H1 (cell line): ENCODE results near the gene CSH1. TPM values are rescaled to one million over a fixed set of nuclear protein-coding genes. Genes with fewer than 3 reads are reported as not detected.

Experiments
- CTCF ChIA-PET: fragments of 300-600 bp; sonication (Branson Sonifier 250); formaldehyde crosslinking; loops from one replicate; lab custom pipeline; 2021; ENCODE audit not compliant: partially characterized antibody; lab: Charles Lee
- POLR2A ChIA-PET: fragments of 300-600 bp; sonication (Branson Sonifier 250); formaldehyde crosslinking; loops from one replicate; lab custom pipeline; 2021; ENCODE audit warnings: inconsistent platforms; ENCODE audit not compliant: partially characterized antibody; lab: Charles Lee
- DNase-seq, 2 experiments: peaks; one replicate each; pipeline versions ENCODE4 v3.0.0 to v3.0.0-alpha.2; 2010 to 2022; ENCODE audit warnings: low spot score in 2 of 2, low read depth in 1 of 2, mixed read lengths in 1 of 2
- FAIRE-seq: peaks from 2 replicates; lab custom pipeline; 2011; peaks lifted over from hg19 to GRCh38; lab: Jason Lieb, UNC
- H2AFZ ChIP-seq: 2 replicates; pipeline ENCODE4 v1.8.1; 2012; ENCODE audit warnings: low read length, inconsistent platforms
- H2AK5ac ChIP-seq: 2 replicates; pipeline ENCODE4 v1.6.1; 2013; ENCODE audit warnings: low read depth, low read length
- H2BK120ac ChIP-seq: replicated peaks from 2 replicates; pipeline ENCODE3; 2013; ENCODE audit warnings: low read depth, low read length, inconsistent platforms
- H2BK12ac ChIP-seq: 2 replicates; pipeline ENCODE4 v1.6.1; 2013; ENCODE audit warnings: low read depth, low read length
- H2BK15ac ChIP-seq: 2 replicates; pipeline ENCODE4 v1.6.1; 2013; ENCODE audit warnings: low read length
- H2BK20ac ChIP-seq: 2 replicates; pipeline ENCODE4 v1.6.1; 2013; ENCODE audit warnings: low read length
- H2BK5ac ChIP-seq: 2 replicates; pipeline ENCODE4 v1.6.1; 2013; ENCODE audit warnings: low read depth, low read length
- H3K14ac ChIP-seq: 2 replicates; pipeline ENCODE4 v1.6.1; 2013; ENCODE audit warnings: inconsistent platforms; ENCODE audit not compliant: insufficient read length
- H3K18ac ChIP-seq: 2 replicates; pipeline ENCODE4 v1.6.1; 2013; ENCODE audit warnings: low read length; ENCODE audit errors: extremely low read depth
- H3K23ac ChIP-seq: 2 replicates; pipeline ENCODE4 v1.6.1; 2013; ENCODE audit warnings: inconsistent platforms; ENCODE audit not compliant: insufficient read length
- H3K23me2 ChIP-seq: 2 replicates; pipeline ENCODE4 v1.6.1; 2013; ENCODE audit warnings: low read depth, low read length
- H3K27ac ChIP-seq: 2 replicates; pipeline ENCODE4 v1.6.1; 2011; ENCODE audit warnings: low read depth, low read length, inconsistent platforms
- H3K27me3 ChIP-seq, 4 experiments: replicated peaks in 1 of 4; 1 replicate in 1 of 4; 2 replicates in 3 of 4; pipeline versions ENCODE4 v1.6.1 to v1.8.1; 2011 to 2013; ENCODE audit warnings: low read length in 3 of 4, mild to moderate bottlenecking in 3 of 4, inconsistent platforms in 2 of 4, mixed read lengths in 2 of 4, moderate library complexity in 1 of 4; ENCODE audit not compliant: control insufficient read depth in 3 of 4, insufficient read depth in 3 of 4; ENCODE audit errors: extremely low read depth in 1 of 4
- H3K36me3 ChIP-seq, 4 experiments: 2 replicates each; pipeline versions ENCODE4 v1.6.1 to v1.8.1; 2011 to 2013; ENCODE audit warnings: mild to moderate bottlenecking in 4 of 4, low read length in 3 of 4, moderate library complexity in 2 of 4, control low read depth in 1 of 4, inconsistent platforms in 1 of 4; ENCODE audit not compliant: insufficient read depth in 4 of 4, control insufficient read depth in 2 of 4
- H3K4ac ChIP-seq: replicated peaks from 2 replicates; pipeline ENCODE3; 2013; ENCODE audit warnings: low read length, low read depth, mixed read lengths, inconsistent platforms; ENCODE audit not compliant: insufficient read length
- H3K4me1 ChIP-seq, 4 experiments: replicated peaks in 1 of 4; 1 replicate in 1 of 4; 2 replicates in 3 of 4; pipeline versions ENCODE4 v1.6.1 to v1.8.1; 2011 to 2013; ENCODE audit warnings: low read length in 3 of 4, inconsistent platforms in 2 of 4, mixed read lengths in 1 of 4; ENCODE audit not compliant: insufficient read depth in 4 of 4, control insufficient read depth in 3 of 4
- H3K4me2 ChIP-seq, 2 experiments: 2 replicates each; pipeline versions ENCODE4 v1.6.1 to v1.8.1; 2011 to 2013; ENCODE audit warnings: low read depth in 2 of 2, low read length in 2 of 2, control low read depth in 1 of 2, inconsistent platforms in 1 of 2, mild to moderate bottlenecking in 1 of 2; ENCODE audit not compliant: insufficient read depth in 1 of 2
- H3K4me3 ChIP-seq, 4 experiments: fragments of 200-600, 300-600 bp in 1 of 4; sonication (generic), shearing (Covaris generic), sonication (Bioruptor Twin) in 1 of 4; 2 replicates each; pipeline versions ENCODE4 v1.5.1 to v1.8.1; 2011 to 2016; ENCODE audit warnings: low read length in 4 of 4, low read depth in 3 of 4, control low read depth in 2 of 4, inconsistent platforms in 2 of 4, mild to moderate bottlenecking in 2 of 4, mixed read lengths in 1 of 4, moderate library complexity in 1 of 4; ENCODE audit not compliant: insufficient read depth in 2 of 4; ENCODE audit errors: extremely low read depth in 1 of 4
- H3K56ac ChIP-seq: replicated peaks from 2 replicates; pipeline ENCODE3; 2013; ENCODE audit warnings: low read depth, mild to moderate bottlenecking, mixed read lengths, low read length, inconsistent platforms; ENCODE audit not compliant: insufficient read length
- H3K79me1 ChIP-seq: 2 replicates; pipeline ENCODE4 v1.6.1; 2013; ENCODE audit warnings: low read depth, low read length, control low read depth
- H3K79me2 ChIP-seq, 2 experiments: 2 replicates each; pipeline versions ENCODE4 v1.6.1 to v1.8.1; 2012 to 2013; ENCODE audit warnings: low read length in 2 of 2, mild to moderate bottlenecking in 2 of 2, inconsistent platforms in 1 of 2; ENCODE audit not compliant: insufficient read depth in 2 of 2, control insufficient read depth in 1 of 2
- H3K9ac ChIP-seq, 4 experiments: replicated peaks in 1 of 4; 1 replicate in 1 of 4; 2 replicates in 3 of 4; pipeline versions ENCODE4 v1.6.1 to v1.8.1; 2011 to 2013; ENCODE audit warnings: low read depth in 3 of 4, low read length in 3 of 4, control low read depth in 2 of 4, mild to moderate bottlenecking in 2 of 4, moderate library complexity in 2 of 4, inconsistent platforms in 1 of 4; ENCODE audit errors: extremely low read depth in 1 of 4
- H3K9me3 ChIP-seq, 2 experiments: 2 replicates each; pipeline versions ENCODE4 v1.6.1 to v1.8.1; 2012 to 2013; ENCODE audit warnings: mild to moderate bottlenecking in 2 of 2, moderate library complexity in 2 of 2, control low read depth in 1 of 2, inconsistent platforms in 1 of 2, low read depth in 1 of 2, low read length in 1 of 2, mixed read lengths in 1 of 2; ENCODE audit not compliant: insufficient read depth in 2 of 2
- H4K20me1 ChIP-seq, 2 experiments: replicated peaks in 1 of 2; 2 replicates each; pipeline versions ENCODE3 to v1.8.1; 2011 to 2013; ENCODE audit warnings: inconsistent platforms in 2 of 2, low read length in 2 of 2, mild to moderate bottlenecking in 1 of 2; ENCODE audit not compliant: insufficient read depth in 2 of 2, control insufficient read depth in 1 of 2
- H4K5ac ChIP-seq: 2 replicates; pipeline ENCODE4 v1.6.1; 2013; ENCODE audit warnings: low read length, low read depth, mixed read lengths, inconsistent platforms; ENCODE audit not compliant: insufficient read length
- H4K8ac ChIP-seq: 2 replicates; pipeline ENCODE4 v1.8.0; 2013; ENCODE audit warnings: mild to moderate bottlenecking, moderate library complexity, low read length, inconsistent platforms; ENCODE audit not compliant: insufficient read depth; ENCODE audit errors: extremely low read depth
- H4K91ac ChIP-seq: replicated peaks from 2 replicates; pipeline ENCODE3; 2013; ENCODE audit warnings: low read length, mixed read lengths, inconsistent platforms; ENCODE audit not compliant: insufficient read length
- KDM1A ChIP-seq: fragments of 200-600, 300-600 bp; sonication (generic); IDR thresholded peaks from 2 replicates; pipeline ENCODE4 v1.7.1; 2016; ENCODE audit warnings: mild to moderate bottlenecking, low read length, borderline replicate concordance
- KDM4A ChIP-seq: IDR thresholded peaks from one replicate; pipeline ENCODE4 v1.7.1; 2012; ENCODE audit warnings: low read depth, mild to moderate bottlenecking, moderate library complexity, low read length, inconsistent platforms; ENCODE audit not compliant: severe bottlenecking
- TCF12 ChIP-seq: IDR thresholded peaks from 2 replicates; pipeline ENCODE4 v1.6.1; 2011; ENCODE audit warnings: low read depth, mild to moderate bottlenecking, low read length
- WGBS, 2 experiments: shearing (Covaris generic) in 1 of 2; methylation state at CpG; one replicate each; pipeline versions ENCODE4 v1.1.6 to v1.1.7; 2013 to 2015; ENCODE audit warnings: low lambda C conversion rate in 2 of 2, mixed read lengths in 2 of 2, inconsistent platforms in 1 of 2, low coverage in 1 of 2, missing lambda C conversion rate in 1 of 2; ENCODE audit not compliant: insufficient replicate concordance in 2 of 2, insufficient coverage in 1 of 2, insufficient read length in 1 of 2; ENCODE audit errors: extremely low coverage in 1 of 2, missing lambda C conversion rate in 1 of 2; 5-methylcytosine and 5-hydroxymethylcytosine counted together
- polyA plus RNA-seq, 7 experiments: library from polyadenylated mRNA; depleted of rRNA in 3 of 7; stranded (reverse) in 5 of 7; unstranded in 2 of 7; fragments of >200 nt in 5 of 7; fragments of 200-250 nt in 2 of 7; gene quantifications; 1 replicate in 5 of 7; 2 replicates in 1 of 7; 4 replicates in 1 of 7; pipeline versions ENCODE4 v1.2.1 to v1.2.3, GENCODE V29; 2011 to 2013; ENCODE audit warnings: missing spikeins in 2 of 7, mixed read lengths in 2 of 7
- total RNA-seq: library from RNA; stranded (reverse); fragmentation: NEBNext Ultra II Directional; extraction: Animal tissue kit (Norgen Biotek cat#: 25700); gene quantifications from 2 replicates; pipeline ENCODE4 v1.2.1, GENCODE V29; 2021

Gene CSH1
- total and polyA plus RNA-seq, 2 of the 8 experiments (the other 6 are each of a cell fraction or from before 2014, with no cell fraction given): 0.12 TPM; not detected in 1

- H4K8ac ChIP-seq: no peak overlapping the region
- no peaks in the 10 kb centered on the region for H3K79me1 ChIP-seq
- no peak for DNase-seq
- no peak overlapping the region for H4K91ac ChIP-seq
- no peak overlapping the region for H2BK5ac ChIP-seq
- H3K23me2 ChIP-seq: no peaks in the 10 kb centered on the region
- TF ChIP-seq TCF12: no peak
- no peak for TF ChIP-seq KDM1A
- TF ChIP-seq KDM4A: no peak
- H2BK20ac ChIP-seq: no peak overlapping the region
- H3K9me3 ChIP-seq: no peaks in the 10 kb centered on the region
- no peaks in the 10 kb centered on the region for H4K20me1 ChIP-seq
- H3K4me1 ChIP-seq: no peaks in the 10 kb centered on the region
- H4K5ac ChIP-seq: no peak overlapping the region
- H2BK120ac ChIP-seq: no peak overlapping the region
- no peak overlapping the region for H3K14ac ChIP-seq
- H3K9ac ChIP-seq: no peak overlapping the region
- WGBS, 2 experiments: 86% methylated on average over 8 of the region's 8 CpGs; no CpG with 5 or more reads in 1 of the 2 experiments
- H3K18ac ChIP-seq: no peak overlapping the region
- H2BK12ac ChIP-seq: no peak overlapping the region
- H3K56ac ChIP-seq: no peak overlapping the region
- no peak overlapping the region for H2AK5ac ChIP-seq
- no peak overlapping the region for H2BK15ac ChIP-seq
- no peak overlapping the region for H3K4me2 ChIP-seq
- ChIA-PET POLR2A (no interaction called here), CTCF (interaction anchor here (0.7 to 8.9 kb wide), 6 partner anchors 9 to 27 kb away, joined by 3 to 77 read pairs (median 5); partner anchors contain the start of gene GH2)
- no peak overlapping the region for H3K27ac ChIP-seq
- FAIRE-seq: no peak
- no peaks in the 10 kb centered on the region for H3K79me2 ChIP-seq
- H3K4me3 ChIP-seq: no peak overlapping the region
- no peak overlapping the region for H3K23ac ChIP-seq
- H3K27me3 ChIP-seq: peaks cover 0 to 2% (median under 1%) of the 10 kb centered on the region in 4 experiments; a peak in 2 of 7 replicates
- H3K4ac ChIP-seq: no peak overlapping the region
- H2AFZ ChIP-seq: no peak overlapping the region
- H3K36me3 ChIP-seq: no peaks in the 10 kb centered on the region
Measured at GRCh38 chr17:63855185-63855584, 41.2 kb downstream of the CSH1 start.
